K562 (cell line): Measurements from ENCODE around the gene VARS1. TPM values are rescaled to one million over a fixed set of nuclear protein-coding genes. Genes with fewer than 3 reads are reported as not detected.
A peak's percentile ranks its signal among the peaks of the same experiment; 100 is the strongest.

Experiments
- DDX20 ChIP-seq: fragments of 450-650 bp; IDR thresholded peaks from 2 replicates; pipeline ENCODE4 v1.6.1; 2016; ENCODE audit warnings: missing genetic modification characterization, low read depth, mild to moderate bottlenecking, missing compliant biosample characterization, moderate library complexity
- ELF2 ChIP-seq: fragments of 250-450 bp; sonication (Bioruptor Pico); IDR thresholded peaks from 2 replicates; pipeline ENCODE4 v1.5.0; 2021; ENCODE audit warnings: mild to moderate bottlenecking
- ESRRB ChIP-seq: fragments of 250-450 bp; sonication (Bioruptor Pico); IDR thresholded peaks from 2 replicates; pipeline ENCODE4 v1.5.0; 2020; ENCODE audit warnings: mild to moderate bottlenecking, moderate library complexity, borderline replicate concordance
- HDAC1 ChIP-seq, 2 experiments: fragments of 450-650 bp; IDR thresholded peaks; 2 replicates each; pipeline ENCODE4 v1.6.1; 2016 to 2017; ENCODE audit warnings: inconsistent platforms in 1 of 2, mild to moderate bottlenecking in 1 of 2, moderate library complexity in 1 of 2
- HSF4 ChIP-seq: fragments of 250-450 bp; sonication (Bioruptor Pico); IDR thresholded peaks from 2 replicates; pipeline ENCODE4 v2.1.2; 2022; ENCODE audit warnings: mild to moderate bottlenecking, moderate library complexity, borderline replicate concordance
- MEF2D ChIP-seq: conservative IDR thresholded peaks from 2 replicates; pipeline ENCODE4 v1.6.1; 2016; ENCODE audit warnings: low read depth, missing genetic modification characterization, missing compliant biosample characterization
- NR2C1 ChIP-seq, 2 experiments: fragments of 450-650 bp; IDR thresholded peaks; 2 replicates each; pipeline ENCODE4 v1.6.1; 2017; ENCODE audit warnings: mild to moderate bottlenecking in 2 of 2, antibody characterized with exemption in 1 of 2, inconsistent platforms in 1 of 2, missing compliant biosample characterization in 1 of 2, missing genetic modification characterization in 1 of 2
- NR4A1 ChIP-seq, 2 experiments: fragments of 250-450 bp in 1 of 2; fragments of 450-650 bp in 1 of 2; sonication (Bioruptor Pico) in 1 of 2; IDR thresholded peaks; 2 replicates each; pipeline versions ENCODE4 v1.4.0 to v1.6.1; 2016 to 2020; ENCODE audit warnings: mild to moderate bottlenecking in 2 of 2, missing compliant biosample characterization in 1 of 2, missing genetic modification characterization in 1 of 2, moderate library complexity in 1 of 2
- PCBP1 ChIP-seq: fragments of 200-400 bp; formaldehyde crosslinking; IDR thresholded peaks from 2 replicates; pipeline ENCODE4 v1.6.1; 2018; ENCODE audit warnings: mild to moderate bottlenecking, low read depth, low read length; ENCODE audit not compliant: poor library complexity, severe bottlenecking
- PTRF ChIP-seq: fragments of 450-650 bp; IDR thresholded peaks from 2 replicates; pipeline ENCODE4 v1.6.1; 2016; ENCODE audit warnings: mild to moderate bottlenecking, missing genetic modification characterization, missing compliant biosample characterization
- RCOR1 ChIP-seq, 2 experiments: IDR thresholded peaks; 2 replicates each; pipeline ENCODE4 v1.6.1; 2012; ENCODE audit warnings: low read depth in 2 of 2, low read length in 2 of 2, borderline replicate concordance in 1 of 2, improper control_type of control experiment in 1 of 2
- TCF7 ChIP-seq: sonication (generic); IDR thresholded peaks from 2 replicates; pipeline ENCODE4 v1.6.1; 2016; ENCODE audit warnings: antibody characterized with exemption, borderline replicate concordance
- XRCC5 ChIP-seq: fragments of 200-400 bp; formaldehyde crosslinking; IDR thresholded peaks from 2 replicates; pipeline ENCODE4 v1.6.1; 2017; ENCODE audit warnings: low read depth, mild to moderate bottlenecking, low read length
- ZNF175 ChIP-seq: fragments of 200-800 bp; sonication (Bioruptor generic); IDR thresholded peaks from 2 replicates; pipeline ENCODE4 v1.6.1; 2016; ENCODE audit warnings: low read depth, mild to moderate bottlenecking, missing genetic modification characterization, missing compliant biosample characterization
- ZNF232 ChIP-seq: sonication (generic); formaldehyde crosslinking; IDR thresholded peaks from 2 replicates; pipeline ENCODE4 v1.8.0; 2022; ENCODE audit warnings: mild to moderate bottlenecking, missing genetic modification reagents
- ZNF766 ChIP-seq: fragments of 200-800 bp; sonication (Bioruptor generic); conservative IDR thresholded peaks from 2 replicates; pipeline ENCODE4 v1.6.1; 2016; ENCODE audit warnings: missing genetic modification characterization, missing compliant biosample characterization
- polyA plus RNA-seq, 8 experiments: library from polyadenylated mRNA; depleted of rRNA in 4 of 8; stranded (reverse) in 5 of 8; unstranded in 3 of 8; fragments of >200 nt; fragmentation: Nextera tagmentation in 2 of 8; fragmentation: Illumina TruSeq in 1 of 8; extraction: Ambion mirVana in 2 of 8; extraction: Trizol in 1 of 8; gene quantifications; 2 replicates each; pipeline versions ENCODE4 v1.2.1 to v1.2.3, GENCODE V29; 2011 to 2014; ENCODE audit warnings: inconsistent platforms in 1 of 8, missing spikeins in 1 of 8
- total RNA-seq, 7 experiments: library from RNA; depleted of rRNA in 6 of 7; stranded (reverse); fragments of >200 nt in 6 of 7; fragmentation: Illumina TruSeq in 2 of 7; extraction: Trizol in 2 of 7; gene quantifications; 2 replicates each; pipeline versions ENCODE4 v1.2.1 to v1.2.3, GENCODE V29; 2011 to 2021; ENCODE audit warnings: low replicate concordance in 1 of 7
- TF ChIP-seq, protein P1 (sequence below): fragments of 250-450 bp; sonication (Bioruptor Pico); IDR thresholded peaks from 2 replicates; pipeline ENCODE4 v1.5.0; 2021; ENCODE audit warnings: mild to moderate bottlenecking, borderline replicate concordance
- TF ChIP-seq, protein P2 (sequence below), 2 experiments: fragments of 250-450 bp in 1 of 2; fragments of 450-650 bp in 1 of 2; sonication (Bioruptor Pico) in 1 of 2; IDR thresholded peaks; 2 replicates each; pipeline versions ENCODE4 v1.6.1 to v1.8.0; 2016 to 2021; ENCODE audit warnings: mild to moderate bottlenecking in 2 of 2, moderate library complexity in 2 of 2, missing compliant biosample characterization in 1 of 2, missing genetic modification characterization in 1 of 2
- TF ChIP-seq, protein P3 (sequence below): fragments of 450-650 bp; conservative IDR thresholded peaks from 2 replicates; pipeline ENCODE4 v1.6.1; 2016; ENCODE audit warnings: missing genetic modification characterization, low read depth, mild to moderate bottlenecking, missing compliant biosample characterization, moderate library complexity
- TF ChIP-seq, protein P4 (sequence below): sonication (generic); formaldehyde crosslinking; IDR thresholded peaks from 2 replicates; pipeline ENCODE4 v1.8.1; 2023; ENCODE audit warnings: mild to moderate bottlenecking, missing genetic modification reagents

VARS1 gene
- total and polyA plus RNA-seq, 9 of the 15 experiments (the other 6 are each of a cell fraction or from before 2014, with no cell fraction given), result 2.9 to 488 (median 130) TPM

DNA sequence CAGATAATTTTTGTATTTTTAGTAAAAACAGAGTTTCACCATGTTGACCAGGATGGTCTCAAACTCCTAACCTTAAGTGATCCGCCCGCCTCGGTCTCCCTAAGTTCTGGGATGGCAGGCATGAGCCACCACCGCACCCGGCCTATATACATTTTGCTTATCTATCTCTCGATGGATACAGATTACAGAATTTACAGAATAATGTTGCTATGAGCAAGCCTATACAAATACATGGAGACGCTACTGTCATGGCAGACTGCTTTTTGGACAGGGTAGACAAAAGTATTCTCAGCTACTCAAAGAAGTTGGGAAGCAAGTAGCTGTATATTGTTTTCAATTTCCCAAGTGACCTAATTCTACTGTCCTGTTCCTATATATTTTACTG is 17.9 kb upstream of the VARS1 start (continued):
- TF ChIP-seq NR2C1 (IDR thresholded peaks at IDR 0.05) (no peak), NR2C1 (tag; IDR thresholded peaks at IDR 0.05) (peak; percentile 49), HDAC1 (IDR thresholded peaks at IDR 0.05) (0 out of 4 replicates have a peak, but pooled peaks of 1 of the 2 experiments have one; percentile 12), ZNF766 (CRISPR knock-in tag) (0 out of 2 replicates have a peak, but pooled peaks have one; percentile 46), PTRF (peak; percentile 45; the same call in 1 of the 2 replicates), ZNF232 (CRISPR knock-in tag) (0 out of 2 replicates have a peak, but pooled peaks have one; percentile 32), ELF2 (CRISPR knock-in tag) (peak; percentile 50; the same call in 1 of the 2 replicates), HSF4 (CRISPR knock-in tag) (peak; percentile 86; the same call in 1 of the 2 replicates), DDX20 (tag) (peak; percentile 78), ZNF175 (CRISPR knock-in tag) (peak; percentile 49; the same call in 1 of the 2 replicates), PCBP1 (no peak), RCOR1 (IDR thresholded peaks at IDR 0.05; ENCODE audit: borderline replicate concordance in 1 of 2, low read depth in 2 of 2, low read length in 2 of 2) (0 out of 4 replicates have a peak, but pooled peaks of 1 of the 2 experiments have one; percentile 1), MEF2D (tag) (peak; percentile 58; the same call in 1 of the 2 replicates), TCF7 (no peak), ESRRB (no peak), XRCC5 (no peak), NR4A1 (CRISPR knock-in tag; IDR thresholded peaks at IDR 0.05) (no peak), NR4A1 (tag; IDR thresholded peaks at IDR 0.05) (peak; percentile 80; the same call in 1 of the 2 replicates)
- TF ChIP-seq, protein P1, sequence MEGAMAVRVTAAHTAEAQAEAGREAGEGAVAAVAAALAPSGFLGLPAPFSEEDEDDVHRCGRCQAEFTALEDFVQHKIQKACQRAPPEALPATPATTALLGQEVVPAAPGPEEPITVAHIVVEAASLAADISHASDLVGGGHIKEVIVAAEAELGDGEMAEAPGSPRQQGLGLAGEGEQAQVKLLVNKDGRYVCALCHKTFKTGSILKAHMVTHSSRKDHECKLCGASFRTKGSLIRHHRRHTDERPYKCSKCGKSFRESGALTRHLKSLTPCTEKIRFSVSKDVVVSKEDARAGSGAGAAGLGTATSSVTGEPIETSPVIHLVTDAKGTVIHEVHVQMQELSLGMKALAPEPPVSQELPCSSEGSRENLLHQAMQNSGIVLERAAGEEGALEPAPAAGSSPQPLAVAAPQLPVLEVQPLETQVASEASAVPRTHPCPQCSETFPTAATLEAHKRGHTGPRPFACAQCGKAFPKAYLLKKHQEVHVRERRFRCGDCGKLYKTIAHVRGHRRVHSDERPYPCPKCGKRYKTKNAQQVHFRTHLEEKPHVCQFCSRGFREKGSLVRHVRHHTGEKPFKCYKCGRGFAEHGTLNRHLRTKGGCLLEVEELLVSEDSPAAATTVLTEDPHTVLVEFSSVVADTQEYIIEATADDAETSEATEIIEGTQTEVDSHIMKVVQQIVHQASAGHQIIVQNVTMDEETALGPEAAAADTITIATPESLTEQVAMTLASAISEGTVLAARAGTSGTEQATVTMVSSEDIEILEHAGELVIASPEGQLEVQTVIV, result peak; percentile 15; the same call in 1 of the 2 replicates
- TF ChIP-seq, protein P2, sequence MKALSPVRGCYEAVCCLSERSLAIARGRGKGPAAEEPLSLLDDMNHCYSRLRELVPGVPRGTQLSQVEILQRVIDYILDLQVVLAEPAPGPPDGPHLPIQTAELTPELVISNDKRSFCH (CRISPR knock-in tag; IDR thresholded peaks at IDR 0.05), result no peak
- TF ChIP-seq, protein P2 (tag; IDR thresholded peaks at IDR 0.05), result peak; percentile 76
- TF ChIP-seq, protein P3, sequence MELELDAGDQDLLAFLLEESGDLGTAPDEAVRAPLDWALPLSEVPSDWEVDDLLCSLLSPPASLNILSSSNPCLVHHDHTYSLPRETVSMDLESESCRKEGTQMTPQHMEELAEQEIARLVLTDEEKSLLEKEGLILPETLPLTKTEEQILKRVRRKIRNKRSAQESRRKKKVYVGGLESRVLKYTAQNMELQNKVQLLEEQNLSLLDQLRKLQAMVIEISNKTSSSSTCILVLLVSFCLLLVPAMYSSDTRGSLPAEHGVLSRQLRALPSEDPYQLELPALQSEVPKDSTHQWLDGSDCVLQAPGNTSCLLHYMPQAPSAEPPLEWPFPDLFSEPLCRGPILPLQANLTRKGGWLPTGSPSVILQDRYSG, result peak; percentile 78; the same call in 1 of the 2 replicates
- TF ChIP-seq, protein P4, sequence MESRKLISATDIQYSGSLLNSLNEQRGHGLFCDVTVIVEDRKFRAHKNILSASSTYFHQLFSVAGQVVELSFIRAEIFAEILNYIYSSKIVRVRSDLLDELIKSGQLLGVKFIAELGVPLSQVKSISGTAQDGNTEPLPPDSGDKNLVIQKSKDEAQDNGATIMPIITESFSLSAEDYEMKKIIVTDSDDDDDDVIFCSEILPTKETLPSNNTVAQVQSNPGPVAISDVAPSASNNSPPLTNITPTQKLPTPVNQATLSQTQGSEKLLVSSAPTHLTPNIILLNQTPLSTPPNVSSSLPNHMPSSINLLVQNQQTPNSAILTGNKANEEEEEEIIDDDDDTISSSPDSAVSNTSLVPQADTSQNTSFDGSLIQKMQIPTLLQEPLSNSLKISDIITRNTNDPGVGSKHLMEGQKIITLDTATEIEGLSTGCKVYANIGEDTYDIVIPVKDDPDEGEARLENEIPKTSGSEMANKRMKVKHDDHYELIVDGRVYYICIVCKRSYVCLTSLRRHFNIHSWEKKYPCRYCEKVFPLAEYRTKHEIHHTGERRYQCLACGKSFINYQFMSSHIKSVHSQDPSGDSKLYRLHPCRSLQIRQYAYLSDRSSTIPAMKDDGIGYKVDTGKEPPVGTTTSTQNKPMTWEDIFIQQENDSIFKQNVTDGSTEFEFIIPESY (CRISPR knock-in tag), result 0 out of 2 replicates have a peak, but pooled peaks have one; percentile 20
